ENCODE results near the gene EEFSEC. TPM values are rescaled to one million over a fixed set of nuclear protein-coding genes. Genes with fewer than 3 reads are reported as not detected.

Gene EEFSEC
- total RNA-seq, 1 donor from 2014 or later, result 24.6 TPM

DNA sequence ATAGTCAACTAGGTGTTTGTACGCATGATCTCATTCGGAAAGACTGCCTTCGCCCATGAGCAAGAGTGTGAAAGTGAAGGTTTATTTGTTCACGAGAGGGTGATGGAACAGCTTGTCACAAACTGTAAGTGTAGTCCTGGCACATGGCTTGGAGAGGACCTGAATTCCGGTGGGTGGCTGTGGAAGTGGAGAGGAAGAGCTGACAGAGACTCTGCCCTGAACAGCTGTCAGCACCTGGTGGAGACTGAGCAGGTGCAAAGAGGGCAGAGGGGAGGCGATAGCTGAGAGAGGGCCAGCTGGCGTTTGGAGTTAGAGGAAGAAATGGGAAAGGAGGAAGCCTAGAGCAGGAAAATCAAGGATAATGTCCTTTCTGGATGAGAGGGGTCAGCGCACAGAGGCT, 155.7 kb downstream of the EEFSEC start:
- TF ChIP-seq POLR2A (IDR thresholded peaks at IDR 0.05), result no peak
- TF ChIP-seq POLR2AphosphoS5 (IDR thresholded peaks at IDR 0.05; ENCODE audit: insufficient read depth in 1 of 2, low read depth in 1 of 2), result no peak
- TF ChIP-seq, protein P1, sequence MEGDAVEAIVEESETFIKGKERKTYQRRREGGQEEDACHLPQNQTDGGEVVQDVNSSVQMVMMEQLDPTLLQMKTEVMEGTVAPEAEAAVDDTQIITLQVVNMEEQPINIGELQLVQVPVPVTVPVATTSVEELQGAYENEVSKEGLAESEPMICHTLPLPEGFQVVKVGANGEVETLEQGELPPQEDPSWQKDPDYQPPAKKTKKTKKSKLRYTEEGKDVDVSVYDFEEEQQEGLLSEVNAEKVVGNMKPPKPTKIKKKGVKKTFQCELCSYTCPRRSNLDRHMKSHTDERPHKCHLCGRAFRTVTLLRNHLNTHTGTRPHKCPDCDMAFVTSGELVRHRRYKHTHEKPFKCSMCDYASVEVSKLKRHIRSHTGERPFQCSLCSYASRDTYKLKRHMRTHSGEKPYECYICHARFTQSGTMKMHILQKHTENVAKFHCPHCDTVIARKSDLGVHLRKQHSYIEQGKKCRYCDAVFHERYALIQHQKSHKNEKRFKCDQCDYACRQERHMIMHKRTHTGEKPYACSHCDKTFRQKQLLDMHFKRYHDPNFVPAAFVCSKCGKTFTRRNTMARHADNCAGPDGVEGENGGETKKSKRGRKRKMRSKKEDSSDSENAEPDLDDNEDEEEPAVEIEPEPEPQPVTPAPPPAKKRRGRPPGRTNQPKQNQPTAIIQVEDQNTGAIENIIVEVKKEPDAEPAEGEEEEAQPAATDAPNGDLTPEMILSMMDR (IDR thresholded peaks at IDR 0.05), result no peak
- intact Hi-C loops (cut with DNase I), result no loop called here
- DNase-seq (ENCODE audit: extremely low spot score in 2 of 2), result peak; percentile 64 to 65
- H3K27me3 ChIP-seq, result no peaks in the 10 kb centered on the region
- no peaks in the 10 kb centered on the region for H3K36me3 ChIP-seq
- no peaks in the 10 kb centered on the region for H3K4me1 ChIP-seq
- no peak overlapping the region for H3K4me3 ChIP-seq
- H3K27ac ChIP-seq, result no peak overlapping the region
- no peaks in the 10 kb centered on the region for H3K9me3 ChIP-seq

DNA sequence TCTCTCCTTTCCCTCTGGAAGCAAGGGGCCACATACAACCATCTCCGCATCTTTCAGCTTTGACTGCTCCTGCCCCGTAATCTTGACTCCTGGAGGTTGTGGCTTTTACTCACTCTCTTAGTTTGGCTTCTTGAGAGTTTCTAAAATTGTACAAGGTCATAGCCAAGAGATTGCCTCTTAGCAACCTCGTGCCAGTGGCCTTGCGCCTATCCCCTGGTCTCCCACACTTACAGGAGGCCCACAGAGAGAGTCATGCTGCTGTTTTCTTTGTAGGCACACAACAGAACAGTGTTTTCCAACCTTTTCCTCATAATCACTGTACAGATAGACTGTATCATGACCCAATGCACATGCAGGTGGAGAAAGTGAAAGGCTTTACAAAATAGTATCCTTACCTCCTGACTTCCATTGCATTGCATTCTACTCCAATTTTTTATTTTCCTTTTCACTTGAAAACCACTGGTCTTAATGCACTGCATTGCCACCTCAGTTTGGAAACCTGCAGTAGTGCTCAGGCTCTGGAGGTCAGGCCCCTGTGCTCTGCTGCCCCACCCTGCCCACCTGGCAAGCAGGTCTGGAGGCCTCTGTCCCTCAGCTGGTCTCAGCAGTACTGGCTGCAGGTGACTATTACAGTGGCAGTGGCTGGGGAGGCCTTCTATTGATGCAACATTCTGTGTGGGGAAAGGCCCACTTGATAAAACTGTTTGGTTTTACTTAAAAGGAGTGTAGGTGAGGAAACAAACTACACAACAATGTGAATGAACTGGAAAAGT, 157.2 kb downstream of the EEFSEC start:
- Histone ChIP-seq H3K9me3 (no peaks in the 10 kb centered on the region), H3K27ac (no peak overlapping the region), H3K4me1 (no peaks in the 10 kb centered on the region), H3K4me3 (no peak overlapping the region), H3K27me3 (no peaks in the 10 kb centered on the region), H3K36me3 (no peaks in the 10 kb centered on the region)
- TF ChIP-seq POLR2A (IDR thresholded peaks at IDR 0.05) (no peak), POLR2AphosphoS5 (IDR thresholded peaks at IDR 0.05; ENCODE audit: insufficient read depth in 1 of 2, low read depth in 1 of 2) (no peak)
- TF ChIP-seq, protein P1 (IDR thresholded peaks at IDR 0.05), result no peak
- intact Hi-C loops (cut with DNase I), result no loop called here
- peak; percentile 34 to 58 for DNase-seq (ENCODE audit: extremely low spot score in 2 of 2)

DNA sequence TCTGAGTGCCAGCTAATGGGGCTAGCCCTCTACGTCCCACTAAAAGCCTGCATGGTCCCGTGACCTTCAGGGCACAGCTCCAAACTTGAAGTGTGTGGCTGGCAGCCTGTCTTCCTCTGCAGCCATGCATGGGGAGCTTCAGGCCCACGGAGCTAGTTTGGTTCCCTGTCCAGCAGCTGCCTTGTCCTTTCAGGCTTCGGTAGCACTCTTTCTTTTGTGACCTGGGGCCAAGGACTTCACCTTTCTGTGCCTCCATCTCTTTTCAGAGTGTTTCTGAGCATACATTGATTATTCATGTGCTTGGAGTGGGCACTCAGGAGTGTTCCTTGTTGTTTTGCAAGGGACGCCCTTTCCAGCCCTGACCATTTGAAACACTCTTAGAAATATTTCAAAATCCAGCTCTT, 158.2 kb downstream of the EEFSEC start:
- H3K36me3 ChIP-seq, result no peaks in the 10 kb centered on the region
- H3K9me3 ChIP-seq, result no peaks in the 10 kb centered on the region
- intact Hi-C loops (cut with DNase I), result no loop called here
- no peak overlapping the region for H3K27ac ChIP-seq
- peaks cover 5% of the 10 kb centered on the region for H3K4me1 ChIP-seq
- TF ChIP-seq POLR2A (IDR thresholded peaks at IDR 0.05) (no peak), POLR2AphosphoS5 (IDR thresholded peaks at IDR 0.05; ENCODE audit: insufficient read depth in 1 of 2, low read depth in 1 of 2) (no peak)
- TF ChIP-seq, protein P1 (IDR thresholded peaks at IDR 0.05), result no peak
- H3K4me3 ChIP-seq, result no peak overlapping the region
- peak; percentile 81 to 88 for DNase-seq (ENCODE audit: extremely low spot score in 2 of 2)
- no peaks in the 10 kb centered on the region for H3K27me3 ChIP-seq

DNA sequence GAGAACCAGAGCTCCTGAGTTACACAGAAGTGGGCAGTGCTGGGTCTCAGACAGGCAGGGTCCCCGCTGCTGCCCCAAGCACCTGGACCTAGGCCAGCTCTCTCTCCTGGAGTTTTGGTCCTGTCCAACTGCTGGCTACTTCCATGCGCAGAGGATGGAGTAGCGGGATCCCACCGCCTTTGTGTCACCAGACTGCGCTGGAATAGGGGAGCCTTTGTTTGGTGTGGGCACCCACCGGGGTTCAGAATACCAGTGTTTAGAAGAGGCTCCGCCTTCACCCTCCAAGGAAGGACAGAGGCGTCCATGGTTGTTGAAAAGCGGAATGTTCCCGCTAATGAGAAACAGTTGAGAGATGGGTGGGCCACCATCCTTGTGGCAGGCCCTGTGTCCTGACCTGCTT, 159.0 kb downstream of the EEFSEC start:
- Histone ChIP-seq H3K27ac (no peak overlapping the region), H3K36me3 (no peaks in the 10 kb centered on the region), H3K4me3 (no peak overlapping the region), H3K27me3 (no peaks in the 10 kb centered on the region), H3K9me3 (no peaks in the 10 kb centered on the region), H3K4me1 (peaks cover 13% of the 10 kb centered on the region)
- TF ChIP-seq, protein P1 (IDR thresholded peaks at IDR 0.05), result no peak
- TF ChIP-seq POLR2AphosphoS5 (IDR thresholded peaks at IDR 0.05; ENCODE audit: insufficient read depth in 1 of 2, low read depth in 1 of 2), result no peak
- DNase-seq (ENCODE audit: extremely low spot score in 2 of 2), result peak; percentile 60 to 77
- intact Hi-C loops (cut with DNase I), result no loop called here

DNA sequence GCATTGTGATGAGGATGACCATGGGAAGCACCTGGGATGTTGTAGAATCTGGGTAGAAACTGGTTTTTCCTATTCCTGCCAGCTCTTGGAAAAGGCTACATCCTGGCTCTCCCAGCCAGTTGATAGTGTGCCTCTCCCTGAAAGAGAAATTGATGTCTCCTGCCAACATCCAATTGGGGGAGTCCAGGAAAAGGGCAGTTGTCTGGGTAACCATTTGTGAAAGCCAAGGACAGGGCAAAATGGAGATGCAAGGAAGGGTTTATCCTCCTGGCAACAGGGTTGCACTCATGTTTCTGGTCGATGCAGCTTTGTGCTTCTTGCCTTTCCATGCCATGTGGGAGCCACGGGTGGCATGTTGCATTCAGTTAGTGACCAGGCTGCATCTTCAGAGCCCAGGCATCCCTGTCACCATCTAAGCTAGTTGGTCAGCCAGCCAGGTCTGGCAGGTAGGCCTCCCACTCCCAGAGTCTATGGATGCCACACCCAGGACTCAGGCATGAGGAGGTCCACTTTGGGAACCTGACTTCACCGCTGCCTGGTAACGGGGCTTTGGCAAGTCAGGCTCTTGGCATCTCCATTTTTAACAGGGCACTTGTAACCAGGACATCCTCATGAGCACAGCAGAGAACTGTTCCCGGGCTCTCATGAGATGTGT, 159.9 kb downstream of the EEFSEC start:
- Histone ChIP-seq H3K9me3 (no peaks in the 10 kb centered on the region), H3K27ac (no peak overlapping the region), H3K4me3 (no peak overlapping the region), H3K4me1 (peaks cover 15% of the 10 kb centered on the region), H3K27me3 (no peaks in the 10 kb centered on the region), H3K36me3 (no peaks in the 10 kb centered on the region)
- intact Hi-C loops (cut with DNase I), result no loop called here
- DNase-seq (ENCODE audit: extremely low spot score in 2 of 2), result peak; percentile 71 to 91
- TF ChIP-seq POLR2A (IDR thresholded peaks at IDR 0.05), result no peak
- TF ChIP-seq, protein P1 (IDR thresholded peaks at IDR 0.05), result no peak
- TF ChIP-seq POLR2AphosphoS5 (IDR thresholded peaks at IDR 0.05; ENCODE audit: insufficient read depth in 1 of 2, low read depth in 1 of 2), result no peak
